Neuronal stem cell (in vitro differentiated cells): Measurements from ENCODE around the gene SH3PXD2B.
"Not testable (repeated sequence)": the region's sequence is repeated elsewhere in the genome, so short reads cannot be mapped to it uniquely, and the experiment has no call there.

Experiments
- DNase-seq: peaks from one replicate; pipeline ENCODE4 v3.0.0-alpha.2; 2013; ENCODE audit warnings: low spot score
- H2AFZ ChIP-seq: one replicate; pipeline ENCODE4 v1.6.1; 2013; ENCODE audit warnings: mild to moderate bottlenecking, low read length, inconsistent platforms
- H2AK5ac ChIP-seq: 2 replicates; pipeline ENCODE4 v1.6.1; 2013; ENCODE audit warnings: low read depth, mild to moderate bottlenecking, inconsistent platforms, low read length, moderate library complexity, mixed read lengths
- H2BK120ac ChIP-seq: 2 replicates; pipeline ENCODE4 v1.6.1; 2013; ENCODE audit warnings: low read depth, mild to moderate bottlenecking, inconsistent platforms, low read length, moderate library complexity, mixed read lengths
- H2BK12ac ChIP-seq: one replicate; pipeline ENCODE4 v1.6.1; 2013; ENCODE audit warnings: low read length, inconsistent platforms
- H2BK15ac ChIP-seq: 2 replicates; pipeline ENCODE4 v1.6.1; 2013; ENCODE audit warnings: mild to moderate bottlenecking, low read length, inconsistent platforms, mixed read lengths
- H2BK5ac ChIP-seq: one replicate; pipeline ENCODE4 v1.6.1; 2013; ENCODE audit warnings: inconsistent platforms, mild to moderate bottlenecking, low read length, moderate library complexity
- H3K14ac ChIP-seq: one replicate; pipeline ENCODE4 v1.6.1; 2013; ENCODE audit warnings: low read length, inconsistent platforms
- H3K18ac ChIP-seq: 2 replicates; pipeline ENCODE4 v1.6.1; 2013; ENCODE audit warnings: low read length, inconsistent platforms
- H3K23ac ChIP-seq: 2 replicates; pipeline ENCODE4 v1.6.1; 2013; ENCODE audit warnings: low read depth, mild to moderate bottlenecking, mixed read lengths, low read length, inconsistent platforms; ENCODE audit not compliant: poor library complexity
- H3K27ac ChIP-seq: replicated peaks from 3 replicates; pipeline ENCODE4 v1.5.1; 2013; ENCODE audit warnings: low read length, inconsistent platforms
- H3K27me3 ChIP-seq, 3 experiments: 2 replicates each; pipeline ENCODE4 v1.6.1; 2013; ENCODE audit warnings: low read length in 3 of 3, mild to moderate bottlenecking in 2 of 3, inconsistent platforms in 1 of 3, low read depth in 1 of 3, mixed read lengths in 1 of 3, moderate library complexity in 1 of 3; ENCODE audit not compliant: control insufficient read depth in 3 of 3, insufficient read depth in 3 of 3
- H3K36me3 ChIP-seq, 2 donors: replicated peaks in 1 of 2; 2 replicates each; pipeline ENCODE4 v1.6.1; 2013; ENCODE audit warnings: low read length in 2 of 2; ENCODE audit not compliant: control insufficient read depth in 2 of 2, insufficient read depth in 2 of 2
- H3K4ac ChIP-seq: 2 replicates; pipeline ENCODE4 v1.6.1; 2013; ENCODE audit warnings: inconsistent platforms, mild to moderate bottlenecking, low read length, moderate library complexity
- H3K4me1 ChIP-seq, 2 donors: 1 replicate in 1 of 2; 2 replicates in 1 of 2; pipeline ENCODE4 v1.6.1; 2013; ENCODE audit warnings: low read length in 2 of 2, low read depth in 1 of 2; ENCODE audit not compliant: control insufficient read depth in 2 of 2, insufficient read depth in 1 of 2
- H3K4me2 ChIP-seq: one replicate; pipeline ENCODE4 v1.6.1; 2013; ENCODE audit warnings: mild to moderate bottlenecking, low read length, inconsistent platforms; ENCODE audit not compliant: insufficient read depth, poor library complexity, severe bottlenecking
- H3K4me3 ChIP-seq, 2 donors: 2 replicates each; pipeline ENCODE4 v1.5.1; 2013; ENCODE audit warnings: low read length in 2 of 2, mild to moderate bottlenecking in 2 of 2, inconsistent platforms in 1 of 2, moderate library complexity in 1 of 2
- H3K79me1 ChIP-seq: one replicate; pipeline ENCODE4 v1.6.1; 2013; ENCODE audit warnings: low read depth, mild to moderate bottlenecking, inconsistent platforms, low read length, moderate library complexity
- H3K9ac ChIP-seq: one replicate; pipeline ENCODE4 v1.6.1; 2013; ENCODE audit warnings: mild to moderate bottlenecking, low read depth, low read length, inconsistent platforms; ENCODE audit not compliant: poor library complexity
- H3K9me3 ChIP-seq, 2 donors: replicated peaks in 1 of 2; 2 replicates each; pipeline versions ENCODE3 to v1.6.1; 2013; ENCODE audit warnings: low read length in 2 of 2, mild to moderate bottlenecking in 2 of 2, inconsistent platforms in 1 of 2, low read depth in 1 of 2, mixed read lengths in 1 of 2, moderate library complexity in 1 of 2; ENCODE audit not compliant: control insufficient read depth in 2 of 2, insufficient read depth in 1 of 2
- H4K8ac ChIP-seq: one replicate; pipeline ENCODE4 v1.6.1; 2013; ENCODE audit warnings: low read depth, mild to moderate bottlenecking, inconsistent platforms, low read length, moderate library complexity
- H4K91ac ChIP-seq: one replicate; pipeline ENCODE4 v1.6.1; 2013; ENCODE audit warnings: low read length, low read depth, mild to moderate bottlenecking, inconsistent platforms; ENCODE audit not compliant: poor library complexity
- WGBS, 2 donors: extraction: QIAGEN DNeasy Blood & Tissue Kit; methylation state at CpG; one replicate each; pipeline ENCODE4 v1.1.7; 2013; ENCODE audit warnings: missing lambda C conversion rate in 2 of 2, mixed read lengths in 1 of 2; ENCODE audit not compliant: insufficient read length in 2 of 2, insufficient replicate concordance in 1 of 2; ENCODE audit errors: extremely low coverage in 2 of 2; 5-methylcytosine and 5-hydroxymethylcytosine counted together

SH3PXD2B gene

DNA sequence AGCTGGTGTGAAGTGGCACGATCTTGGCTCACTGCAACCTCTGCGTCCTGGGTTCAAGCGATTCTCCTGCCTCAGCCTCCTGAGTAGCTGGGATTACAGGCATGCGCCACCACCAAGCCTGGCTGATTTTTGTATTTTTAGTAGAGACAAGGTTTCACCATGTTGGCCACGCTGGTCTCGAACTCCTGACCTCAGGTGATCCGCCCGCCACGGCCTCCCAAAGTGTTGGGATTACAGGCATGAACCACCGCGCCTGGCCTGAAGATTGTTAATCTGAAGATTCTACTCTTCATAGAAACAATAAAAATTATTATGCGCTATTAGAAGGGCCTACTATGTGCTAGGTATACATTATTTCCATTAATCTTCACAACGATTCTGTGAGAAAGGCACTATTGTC is 127.4 kb downstream of the SH3PXD2B start:
- H3K9ac ChIP-seq, H2BK12ac ChIP-seq, H3K4ac ChIP-seq, H3K14ac ChIP-seq, H2AK5ac ChIP-seq, H3K23ac ChIP-seq, DNase-seq, H3K4me3 ChIP-seq, H4K91ac ChIP-seq, H3K79me1 ChIP-seq, H2BK5ac ChIP-seq, H3K9me3 ChIP-seq, H3K36me3 ChIP-seq, H3K27ac ChIP-seq, H3K4me2 ChIP-seq, H2AFZ ChIP-seq, H2BK15ac ChIP-seq, H3K27me3 ChIP-seq, H3K18ac ChIP-seq, H2BK120ac ChIP-seq, H3K4me1 ChIP-seq, H4K8ac ChIP-seq: not testable (repeated sequence)
- WGBS, 2 donors: no CpG with 5 or more reads among the region's 13 CpGs

DNA sequence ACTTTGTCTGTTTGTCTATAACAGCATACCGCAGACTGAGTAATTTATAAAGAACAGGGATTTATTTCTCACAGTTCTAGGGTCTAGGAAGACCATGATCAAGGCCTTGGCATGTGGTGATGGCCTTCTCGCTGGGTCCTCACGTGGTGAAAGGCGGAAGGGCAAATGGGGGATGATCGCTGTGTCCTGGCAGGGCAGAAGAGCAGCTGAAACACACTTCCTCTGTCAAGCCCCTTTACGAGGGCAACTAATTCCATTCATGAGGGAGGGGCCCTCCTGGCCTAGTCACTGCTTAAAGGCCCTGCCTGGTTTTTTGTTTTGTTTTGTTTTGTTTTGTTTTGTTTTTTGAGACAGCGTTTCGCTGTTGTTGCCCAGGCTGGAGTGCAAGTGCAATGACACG is 128.9 kb downstream of the SH3PXD2B start:
- Histone ChIP-seq H3K4me2 (no peak overlapping the region), H4K8ac (no peak overlapping the region), H3K27me3 (peaks cover 0 to 2% (median 0%) of the 10 kb centered on the region in 3 experiments), H3K9me3 (peaks cover 0 to 2% of the 10 kb centered on the region in 2 donors), H4K91ac (no peak overlapping the region), H2AK5ac (no peak overlapping the region), H2BK120ac (no peak overlapping the region), H3K4ac (no peak overlapping the region), H3K9ac (peak overlapping the region; percentile 50), H3K79me1 (peaks cover 2% of the 10 kb centered on the region), H3K4me1 (peaks cover 0 to 3% of the 10 kb centered on the region in 2 donors), H3K36me3 (no peaks in the 10 kb centered on the region), H3K14ac (no peak overlapping the region), H3K27ac (no peak overlapping the region), H3K4me3 (no peak overlapping the region), H2BK12ac (no peak overlapping the region), H2BK15ac (no peak overlapping the region), H2AFZ (no peak overlapping the region), H2BK5ac (no peak overlapping the region), H3K18ac (no peak overlapping the region), H3K23ac (no peak overlapping the region)
- no CpG with 5 or more reads among the region's 9 CpGs for WGBS, 2 donors
- no peak for DNase-seq

DNA sequence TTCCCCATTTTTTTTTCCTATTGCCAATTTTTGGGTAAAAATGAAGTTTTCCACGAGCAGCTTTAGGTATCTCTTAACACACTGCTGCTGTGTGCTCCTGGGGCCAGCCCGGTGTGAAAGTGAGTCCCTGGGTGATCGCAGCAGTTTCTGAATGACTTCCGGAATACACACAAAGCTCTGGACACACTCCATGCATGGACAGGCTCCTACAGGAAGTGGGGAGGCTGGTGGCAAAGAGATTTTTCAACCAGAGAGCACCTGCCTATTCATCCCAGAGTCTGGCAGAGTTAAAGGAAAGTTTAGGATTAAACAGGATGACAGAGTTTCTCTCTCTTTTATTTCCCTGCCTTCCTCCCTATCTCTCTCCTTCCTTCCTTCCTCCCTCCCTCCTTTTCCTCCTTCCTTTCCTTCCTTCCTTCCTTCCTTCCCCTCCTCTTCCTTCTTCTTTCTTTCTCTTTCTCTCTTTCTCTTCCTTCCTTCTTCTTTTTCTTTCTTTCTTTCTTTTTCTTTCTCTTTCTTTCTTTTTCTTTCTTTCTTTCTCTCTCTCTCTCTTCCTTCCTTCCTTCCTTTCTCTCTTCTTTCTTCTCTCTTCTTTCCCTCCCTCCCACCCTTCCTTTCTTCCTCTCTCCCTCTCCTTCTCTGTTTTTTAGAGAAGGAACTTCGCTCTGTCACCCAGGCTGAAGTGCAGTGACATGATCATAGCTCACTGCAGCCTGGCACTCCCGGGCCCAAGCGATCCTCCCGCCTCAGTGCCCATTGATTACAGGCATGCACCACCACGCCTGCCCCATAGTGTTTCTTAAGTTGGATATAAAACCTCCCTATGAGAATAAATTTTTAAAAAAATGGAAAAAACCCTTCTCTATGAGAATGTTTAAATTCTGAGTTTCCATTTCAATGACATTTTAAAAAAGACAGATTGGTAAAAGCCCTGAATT is 132.0 kb downstream of the SH3PXD2B start:
- WGBS, 2 donors: no CpG with 5 or more reads among the region's 9 CpGs
- Histone ChIP-seq H2BK15ac (no peak overlapping the region), H3K27me3 (no peaks in the 10 kb centered on the region), H3K18ac (no peak overlapping the region), H3K4me1 (peaks cover 0 to 3% of the 10 kb centered on the region in 2 donors), H2BK12ac (no peak overlapping the region), H2BK5ac (no peak overlapping the region), H2AK5ac (no peak overlapping the region), H4K8ac (no peak overlapping the region), H3K36me3 (no peaks in the 10 kb centered on the region), H2AFZ (peak overlapping the region; percentile 81), H3K79me1 (peaks cover 2% of the 10 kb centered on the region), H3K4me3 (no peak overlapping the region), H2BK120ac (no peak overlapping the region), H3K4me2 (no peak overlapping the region), H3K4ac (no peak overlapping the region), H3K14ac (no peak overlapping the region), H3K9me3 (no peaks in the 10 kb centered on the region), H3K23ac (no peak overlapping the region), H3K27ac (no peak overlapping the region), H3K9ac (no peak overlapping the region), H4K91ac (no peak overlapping the region)
- no peak for DNase-seq

- no peak for DNase-seq
- no peak overlapping the region for H3K4me3 ChIP-seq
- no peak overlapping the region for H3K9ac ChIP-seq
- no peak overlapping the region for H4K8ac ChIP-seq
- H3K14ac ChIP-seq: no peak overlapping the region
- no peak overlapping the region for H2BK15ac ChIP-seq
- no peak overlapping the region for H2BK12ac ChIP-seq
- H3K36me3 ChIP-seq: no peaks in the 10 kb centered on the region
- no peak overlapping the region for H3K27ac ChIP-seq
- no peak overlapping the region for H2BK120ac ChIP-seq
- no peak overlapping the region for H3K4ac ChIP-seq
- H3K4me2 ChIP-seq: no peak overlapping the region
- no peak overlapping the region for H2AK5ac ChIP-seq
- H3K9me3 ChIP-seq: no peaks in the 10 kb centered on the region
- H3K23ac ChIP-seq: no peak overlapping the region
- H2AFZ ChIP-seq: peak overlapping the region; percentile 81
- H3K79me1 ChIP-seq: peaks cover 2% of the 10 kb centered on the region
- H3K27me3 ChIP-seq: no peaks in the 10 kb centered on the region
- no peak overlapping the region for H3K18ac ChIP-seq
- H2BK5ac ChIP-seq: no peak overlapping the region
- no peak overlapping the region for H4K91ac ChIP-seq
- peaks cover 0 to 3% of the 10 kb centered on the region in 2 donors for H3K4me1 ChIP-seq
Observed at GRCh38 chr5:172321593-172321992, 132.7 kb downstream of the SH3PXD2B start.
